K562 (cell line): ENCODE data around the gene MCC. TPM values are rescaled to one million over a fixed set of nuclear protein-coding genes. Genes with fewer than 3 reads are reported as not detected.

Experiments used
- ARNT ChIP-seq, 2 experiments: fragments of 450-650 bp; IDR thresholded peaks; 2 replicates each; pipeline ENCODE4 v1.6.1; 2016; ENCODE audit warnings: mild to moderate bottlenecking in 1 of 2
- EWSR1 ChIP-seq: fragments of 450-650 bp; IDR thresholded peaks from 2 replicates; pipeline ENCODE4 v1.6.1; 2018; ENCODE audit warnings: borderline replicate concordance, mild to moderate bottlenecking, low read depth, moderate library complexity; ENCODE audit not compliant: partially characterized antibody
- HCFC1 ChIP-seq: IDR thresholded peaks from 2 replicates; pipeline ENCODE4 v1.6.1; 2012; ENCODE audit warnings: low read depth, low read length, improper control_type of control experiment
- MIER1 ChIP-seq: fragments of 450-650 bp; IDR thresholded peaks from 2 replicates; pipeline ENCODE4 v1.6.1; 2016; ENCODE audit warnings: antibody characterized with exemption, mild to moderate bottlenecking, low read depth
- MXI1 ChIP-seq: IDR thresholded peaks from 2 replicates; pipeline ENCODE4 v1.6.1; 2011; ENCODE audit warnings: low read depth, mild to moderate bottlenecking, improper control_type of control experiment, low read length
- NBN ChIP-seq: fragments of 450-650 bp; IDR thresholded peaks from 2 replicates; pipeline ENCODE4 v1.6.1; 2016; ENCODE audit warnings: low read depth, mild to moderate bottlenecking
- PHTF2 ChIP-seq: fragments of 250-450 bp; sonication (Bioruptor Pico); IDR thresholded peaks from 2 replicates; pipeline ENCODE4 v1.5.0; 2021; ENCODE audit warnings: mild to moderate bottlenecking
- RBM39 ChIP-seq: fragments of 200-400 bp; formaldehyde crosslinking; optimal IDR thresholded peaks from 2 replicates; pipeline ENCODE3; 2018; ENCODE audit warnings: low read depth, low read length
- SMC3 ChIP-seq: conservative IDR thresholded peaks from 2 replicates; pipeline ENCODE4 v1.6.1; 2011; ENCODE audit warnings: low read depth, low read length, improper control_type of control experiment; ENCODE audit not compliant: insufficient read depth
- SOX6 ChIP-seq: fragments of 450-650 bp; IDR thresholded peaks from 2 replicates; pipeline ENCODE4 v1.6.1; 2014; ENCODE audit warnings: mild to moderate bottlenecking
- TCF3 ChIP-seq: sonication (generic); formaldehyde crosslinking; IDR thresholded peaks from 2 replicates; pipeline ENCODE4 v1.4.0; 2020; ENCODE audit warnings: mild to moderate bottlenecking, missing genetic modification reagents
- TOE1 ChIP-seq, 2 experiments: fragments of 450-650 bp in 1 of 2; sonication (generic) in 1 of 2; formaldehyde crosslinking in 1 of 2; IDR thresholded peaks; 2 replicates each; pipeline versions ENCODE4 v1.7.1 to v1.8.0; 2016 to 2022; ENCODE audit warnings: borderline replicate concordance in 2 of 2, mild to moderate bottlenecking in 2 of 2, antibody characterized with exemption in 1 of 2, inconsistent platforms in 1 of 2, low read depth in 1 of 2, missing genetic modification reagents in 1 of 2, moderate library complexity in 1 of 2
- ZNF175 ChIP-seq: fragments of 200-800 bp; sonication (Bioruptor generic); IDR thresholded peaks from 2 replicates; pipeline ENCODE4 v1.6.1; 2016; ENCODE audit warnings: low read depth, mild to moderate bottlenecking, missing genetic modification characterization, missing compliant biosample characterization
- polyA plus RNA-seq, 8 experiments: library from polyadenylated mRNA; depleted of rRNA in 4 of 8; stranded (reverse) in 5 of 8; unstranded in 3 of 8; fragments of >200 nt; fragmentation: Nextera tagmentation in 2 of 8; fragmentation: Illumina TruSeq in 1 of 8; extraction: Ambion mirVana in 2 of 8; extraction: Trizol in 1 of 8; gene quantifications; 2 replicates each; pipeline versions ENCODE4 v1.2.1 to v1.2.3, GENCODE V29; 2011 to 2014; ENCODE audit warnings: inconsistent platforms in 1 of 8, missing spikeins in 1 of 8
- total RNA-seq, 7 experiments: library from RNA; depleted of rRNA in 6 of 7; stranded (reverse); fragments of >200 nt in 6 of 7; fragmentation: Illumina TruSeq in 2 of 7; extraction: Trizol in 2 of 7; gene quantifications; 2 replicates each; pipeline versions ENCODE4 v1.2.1 to v1.2.3, GENCODE V29; 2011 to 2021; ENCODE audit warnings: low replicate concordance in 1 of 7
- TF ChIP-seq, protein P1 (sequence below): fragments of 250-450 bp; sonication (Bioruptor Pico); IDR thresholded peaks from 2 replicates; pipeline ENCODE4 v1.4.0; 2020
- TF ChIP-seq, protein P2 (sequence below): fragments of 450-650 bp; formaldehyde crosslinking; IDR thresholded peaks from 2 replicates; pipeline ENCODE4 v1.4.0; 2022; ENCODE audit warnings: missing genetic modification characterization
- TF ChIP-seq, protein P3 (sequence below): fragments of 150-350 bp; conservative IDR thresholded peaks from 2 replicates; pipeline ENCODE4 v1.6.1; 2014; ENCODE audit warnings: low read length
- TF ChIP-seq, protein P4 (sequence below): fragments of 450-650 bp; IDR thresholded peaks from 2 replicates; pipeline ENCODE4 v1.6.1; 2016

MCC gene
- total and polyA plus RNA-seq, 9 of the 15 experiments (the other 6 are each of a cell fraction or from before 2014, with no cell fraction given): 0.04 to 0.24 (median 0.06) TPM; not detected in 1

DNA sequence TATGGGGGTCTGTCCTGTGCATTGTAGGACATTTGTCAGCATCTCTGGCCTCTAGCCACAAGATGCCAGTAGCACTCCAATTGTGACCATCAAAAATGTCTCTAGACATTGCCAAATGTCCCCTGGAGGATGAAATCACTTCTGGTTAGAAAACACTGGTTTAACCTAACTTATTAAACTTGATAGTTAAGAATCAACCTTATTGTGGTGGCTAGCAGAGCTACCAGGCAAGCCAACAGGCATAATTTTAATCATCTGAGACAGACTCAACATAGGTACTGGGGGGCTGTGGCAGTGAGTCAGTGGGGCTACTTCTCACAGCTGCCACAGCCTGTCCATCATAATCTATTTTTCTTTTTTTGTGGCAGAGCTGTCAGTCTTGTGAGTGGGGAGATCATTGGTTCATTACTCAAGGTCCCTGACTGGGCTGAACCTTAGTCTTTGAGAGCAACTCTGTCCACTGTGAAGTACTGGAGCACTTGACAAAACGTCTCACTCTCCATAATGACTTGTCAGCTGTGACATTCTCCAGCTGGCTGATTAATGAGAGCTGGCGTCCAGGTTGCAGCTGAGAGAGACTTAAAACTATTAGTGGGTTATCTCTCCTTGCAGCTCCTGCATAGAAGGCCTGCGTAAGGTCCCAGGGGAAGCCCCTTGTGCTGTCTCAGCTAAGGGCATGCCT lies 403.7 kb downstream of the MCC start (continued):
- TF ChIP-seq MXI1 (no peak), SOX6 (peak; percentile 73), PHTF2 (CRISPR knock-in tag) (no peak), ARNT (IDR thresholded peaks at IDR 0.05) (no peak), MIER1 (no peak), TOE1 (IDR thresholded peaks at IDR 0.05; ENCODE audit: borderline replicate concordance) (no peak), TOE1 (CRISPR knock-in tag; IDR thresholded peaks at IDR 0.05; ENCODE audit: borderline replicate concordance, low read depth) (no peak), SMC3 (no peak), NBN (peak; percentile 28; the same call in 1 of the 2 replicates), TCF3 (CRISPR knock-in tag) (peak; percentile 95), RBM39 (no peak), ZNF175 (no peak), EWSR1 (no peak), HCFC1 (no peak)
- TF ChIP-seq, protein P1, sequence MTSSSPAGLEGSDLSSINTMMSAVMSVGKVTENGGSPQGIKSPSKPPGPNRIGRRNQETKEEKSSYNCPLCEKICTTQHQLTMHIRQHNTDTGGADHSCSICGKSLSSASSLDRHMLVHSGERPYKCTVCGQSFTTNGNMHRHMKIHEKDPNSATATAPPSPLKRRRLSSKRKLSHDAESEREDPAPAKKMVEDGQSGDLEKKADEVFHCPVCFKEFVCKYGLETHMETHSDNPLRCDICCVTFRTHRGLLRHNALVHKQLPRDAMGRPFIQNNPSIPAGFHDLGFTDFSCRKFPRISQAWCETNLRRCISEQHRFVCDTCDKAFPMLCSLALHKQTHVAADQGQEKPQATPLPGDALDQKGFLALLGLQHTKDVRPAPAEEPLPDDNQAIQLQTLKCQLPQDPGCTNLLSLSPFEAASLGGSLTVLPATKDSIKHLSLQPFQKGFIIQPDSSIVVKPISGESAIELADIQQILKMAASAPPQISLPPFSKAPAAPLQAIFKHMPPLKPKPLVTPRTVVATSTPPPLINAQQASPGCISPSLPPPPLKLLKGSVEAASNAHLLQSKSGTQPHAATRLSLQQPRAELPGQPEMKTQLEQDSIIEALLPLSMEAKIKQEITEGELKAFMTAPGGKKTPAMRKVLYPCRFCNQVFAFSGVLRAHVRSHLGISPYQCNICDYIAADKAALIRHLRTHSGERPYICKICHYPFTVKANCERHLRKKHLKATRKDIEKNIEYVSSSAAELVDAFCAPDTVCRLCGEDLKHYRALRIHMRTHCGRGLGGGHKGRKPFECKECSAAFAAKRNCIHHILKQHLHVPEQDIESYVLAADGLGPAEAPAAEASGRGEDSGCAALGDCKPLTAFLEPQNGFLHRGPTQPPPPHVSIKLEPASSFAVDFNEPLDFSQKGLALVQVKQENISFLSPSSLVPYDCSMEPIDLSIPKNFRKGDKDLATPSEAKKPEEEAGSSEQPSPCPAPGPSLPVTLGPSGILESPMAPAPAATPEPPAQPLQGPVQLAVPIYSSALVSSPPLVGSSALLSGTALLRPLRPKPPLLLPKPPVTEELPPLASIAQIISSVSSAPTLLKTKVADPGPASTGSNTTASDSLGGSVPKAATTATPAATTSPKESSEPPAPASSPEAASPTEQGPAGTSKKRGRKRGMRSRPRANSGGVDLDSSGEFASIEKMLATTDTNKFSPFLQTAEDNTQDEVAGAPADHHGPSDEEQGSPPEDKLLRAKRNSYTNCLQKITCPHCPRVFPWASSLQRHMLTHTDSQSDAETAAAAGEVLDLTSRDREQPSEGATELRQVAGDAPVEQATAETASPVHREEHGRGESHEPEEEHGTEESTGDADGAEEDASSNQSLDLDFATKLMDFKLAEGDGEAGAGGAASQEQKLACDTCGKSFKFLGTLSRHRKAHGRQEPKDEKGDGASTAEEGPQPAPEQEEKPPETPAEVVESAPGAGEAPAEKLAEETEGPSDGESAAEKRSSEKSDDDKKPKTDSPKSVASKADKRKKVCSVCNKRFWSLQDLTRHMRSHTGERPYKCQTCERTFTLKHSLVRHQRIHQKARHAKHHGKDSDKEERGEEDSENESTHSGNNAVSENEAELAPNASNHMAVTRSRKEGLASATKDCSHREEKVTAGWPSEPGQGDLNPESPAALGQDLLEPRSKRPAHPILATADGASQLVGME (CRISPR knock-in tag): no peak
- TF ChIP-seq, protein P2, sequence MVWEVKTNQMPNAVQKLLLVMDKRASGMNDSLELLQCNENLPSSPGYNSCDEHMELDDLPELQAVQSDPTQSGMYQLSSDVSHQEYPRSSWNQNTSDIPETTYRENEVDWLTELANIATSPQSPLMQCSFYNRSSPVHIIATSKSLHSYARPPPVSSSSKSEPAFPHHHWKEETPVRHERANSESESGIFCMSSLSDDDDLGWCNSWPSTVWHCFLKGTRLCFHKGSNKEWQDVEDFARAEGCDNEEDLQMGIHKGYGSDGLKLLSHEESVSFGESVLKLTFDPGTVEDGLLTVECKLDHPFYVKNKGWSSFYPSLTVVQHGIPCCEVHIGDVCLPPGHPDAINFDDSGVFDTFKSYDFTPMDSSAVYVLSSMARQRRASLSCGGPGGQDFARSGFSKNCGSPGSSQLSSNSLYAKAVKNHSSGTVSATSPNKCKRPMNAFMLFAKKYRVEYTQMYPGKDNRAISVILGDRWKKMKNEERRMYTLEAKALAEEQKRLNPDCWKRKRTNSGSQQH (CRISPR knock-in tag): no peak
- TF ChIP-seq, protein P3, sequence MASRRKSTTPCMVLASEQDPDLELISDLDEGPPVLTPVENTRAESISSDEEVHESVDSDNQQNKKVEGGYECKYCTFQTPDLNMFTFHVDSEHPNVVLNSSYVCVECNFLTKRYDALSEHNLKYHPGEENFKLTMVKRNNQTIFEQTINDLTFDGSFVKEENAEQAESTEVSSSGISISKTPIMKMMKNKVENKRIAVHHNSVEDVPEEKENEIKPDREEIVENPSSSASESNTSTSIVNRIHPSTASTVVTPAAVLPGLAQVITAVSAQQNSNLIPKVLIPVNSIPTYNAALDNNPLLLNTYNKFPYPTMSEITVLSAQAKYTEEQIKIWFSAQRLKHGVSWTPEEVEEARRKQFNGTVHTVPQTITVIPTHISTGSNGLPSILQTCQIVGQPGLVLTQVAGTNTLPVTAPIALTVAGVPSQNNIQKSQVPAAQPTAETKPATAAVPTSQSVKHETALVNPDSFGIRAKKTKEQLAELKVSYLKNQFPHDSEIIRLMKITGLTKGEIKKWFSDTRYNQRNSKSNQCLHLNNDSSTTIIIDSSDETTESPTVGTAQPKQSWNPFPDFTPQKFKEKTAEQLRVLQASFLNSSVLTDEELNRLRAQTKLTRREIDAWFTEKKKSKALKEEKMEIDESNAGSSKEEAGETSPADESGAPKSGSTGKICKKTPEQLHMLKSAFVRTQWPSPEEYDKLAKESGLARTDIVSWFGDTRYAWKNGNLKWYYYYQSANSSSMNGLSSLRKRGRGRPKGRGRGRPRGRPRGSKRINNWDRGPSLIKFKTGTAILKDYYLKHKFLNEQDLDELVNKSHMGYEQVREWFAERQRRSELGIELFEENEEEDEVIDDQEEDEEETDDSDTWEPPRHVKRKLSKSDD: no peak
- TF ChIP-seq, protein P4, sequence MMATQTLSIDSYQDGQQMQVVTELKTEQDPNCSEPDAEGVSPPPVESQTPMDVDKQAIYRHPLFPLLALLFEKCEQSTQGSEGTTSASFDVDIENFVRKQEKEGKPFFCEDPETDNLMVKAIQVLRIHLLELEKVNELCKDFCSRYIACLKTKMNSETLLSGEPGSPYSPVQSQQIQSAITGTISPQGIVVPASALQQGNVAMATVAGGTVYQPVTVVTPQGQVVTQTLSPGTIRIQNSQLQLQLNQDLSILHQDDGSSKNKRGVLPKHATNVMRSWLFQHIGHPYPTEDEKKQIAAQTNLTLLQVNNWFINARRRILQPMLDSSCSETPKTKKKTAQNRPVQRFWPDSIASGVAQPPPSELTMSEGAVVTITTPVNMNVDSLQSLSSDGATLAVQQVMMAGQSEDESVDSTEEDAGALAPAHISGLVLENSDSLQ: peak; percentile 94
